NCI-H526 (cell line): Measurements from ENCODE around the gene TMEM143.
"Not testable (repeated sequence)": the region's sequence is repeated elsewhere in the genome, so short reads cannot be mapped to it uniquely, and the experiment has no call there.

Experiments
- DNase-seq, 2 experiments: peaks; one replicate each; lab custom pipeline; 2025; lab: John Stamatoyannopoulos, UW

The TMEM143 gene

GRCh38 chr19:48296963-48297734 lies 66.6 kb downstream of the TMEM143 start:
- DNase-seq = no peak

DNA sequence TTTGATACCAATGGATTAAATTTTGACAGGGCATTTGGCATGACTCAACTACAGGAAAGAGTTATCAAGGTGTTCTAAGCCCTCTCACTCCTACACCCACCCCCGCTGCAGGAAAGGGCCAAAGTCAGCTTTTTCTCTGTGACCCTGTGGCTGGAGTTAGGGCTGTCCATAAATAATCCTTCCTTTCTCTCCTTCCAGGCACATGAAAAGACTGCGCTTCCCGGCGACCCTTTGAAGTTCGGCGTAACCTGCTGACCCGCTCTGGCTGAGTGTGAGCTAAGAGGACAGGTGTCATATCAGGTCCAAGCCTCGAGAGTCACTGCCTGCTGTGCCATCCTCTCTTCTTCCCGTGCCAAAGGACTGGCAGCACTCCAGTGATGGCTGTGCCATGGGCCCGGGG lies 68.3 kb downstream of the TMEM143 start:
- DNase-seq = no peak

- DNase-seq = no peak
Observed at GRCh38 chr19:48292798-48293197, 70.9 kb downstream of the TMEM143 start.

GRCh38 chr19:48291489-48291815 lies 72.3 kb downstream of the TMEM143 start:
- DNase-seq = not testable (repeated sequence)

DNA sequence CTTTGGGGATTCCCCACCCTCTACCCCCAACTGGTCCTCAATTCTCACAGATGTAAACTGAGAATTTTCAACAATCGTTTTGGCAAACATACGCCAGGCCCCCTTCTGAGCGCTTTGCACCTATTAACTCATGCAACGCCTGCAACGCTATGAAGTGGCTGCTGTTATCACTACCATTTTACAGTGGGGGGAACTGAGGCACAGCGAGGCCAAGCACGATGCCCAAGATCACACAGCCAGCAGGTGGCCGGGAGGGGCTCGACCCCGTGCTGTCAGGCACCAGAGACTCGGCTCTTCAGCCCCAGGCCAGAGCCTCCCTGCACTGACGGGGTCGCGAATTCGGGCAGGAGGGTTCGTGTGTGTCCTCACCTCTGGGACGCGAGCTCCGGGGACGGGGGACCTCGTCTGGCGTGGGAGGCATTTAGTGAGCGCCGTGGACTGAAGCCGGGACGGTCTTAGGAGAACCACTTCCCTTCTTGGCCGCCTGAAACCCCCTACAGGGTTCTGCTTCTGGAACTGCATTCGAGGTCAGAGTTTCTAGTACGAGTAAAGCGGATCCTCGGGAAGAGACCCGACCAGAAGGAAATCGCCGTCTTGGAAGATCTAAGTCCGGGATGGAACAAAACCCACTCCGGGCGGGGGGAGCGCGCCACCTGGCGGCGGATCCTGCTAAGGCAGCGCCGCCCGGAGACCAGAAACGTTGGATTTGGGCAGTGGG lies 72.8 kb downstream of the TMEM143 start:
- peak in 1 of 2 experiments; percentile 67 for DNase-seq

DNA sequence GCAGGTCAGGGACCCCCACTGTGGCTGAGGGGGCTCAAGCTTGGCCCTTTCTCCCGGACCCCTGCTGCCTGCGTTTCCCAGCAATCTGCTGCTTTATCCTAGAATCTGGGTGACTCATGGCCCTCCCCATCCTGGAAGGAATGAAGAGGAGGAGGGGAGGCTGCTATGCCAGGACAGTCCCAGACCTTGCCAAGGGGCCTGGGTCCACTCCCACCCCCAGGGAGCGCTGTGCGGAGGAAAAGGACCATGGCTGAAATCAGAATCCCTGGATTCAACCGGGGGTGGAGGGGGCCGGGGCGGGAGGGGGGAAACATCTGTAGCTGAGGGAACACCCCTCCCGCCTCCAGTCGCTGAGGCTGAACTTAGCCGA lies 73.4 kb downstream of the TMEM143 start:
- peak in 1 of 2 experiments; percentile 16 for DNase-seq

- DNase-seq = no peak
Observed at GRCh38 chr19:48287748-48288147, 76.0 kb downstream of the TMEM143 start.

GRCh38 chr19:48284896-48285295 lies 78.8 kb downstream of the TMEM143 start:
- DNase-seq = no peak

- DNase-seq = no peak
Observed at GRCh38 chr19:48283908-48284307, 79.8 kb downstream of the TMEM143 start.
